ENCODE data around the gene LMOD2. TPM values are rescaled to one million over a fixed set of nuclear protein-coding genes. Genes with fewer than 3 reads are reported as not detected.

LMOD2 gene
- total RNA-seq, 4 donors from 2014 or later, result not detected

DNA sequence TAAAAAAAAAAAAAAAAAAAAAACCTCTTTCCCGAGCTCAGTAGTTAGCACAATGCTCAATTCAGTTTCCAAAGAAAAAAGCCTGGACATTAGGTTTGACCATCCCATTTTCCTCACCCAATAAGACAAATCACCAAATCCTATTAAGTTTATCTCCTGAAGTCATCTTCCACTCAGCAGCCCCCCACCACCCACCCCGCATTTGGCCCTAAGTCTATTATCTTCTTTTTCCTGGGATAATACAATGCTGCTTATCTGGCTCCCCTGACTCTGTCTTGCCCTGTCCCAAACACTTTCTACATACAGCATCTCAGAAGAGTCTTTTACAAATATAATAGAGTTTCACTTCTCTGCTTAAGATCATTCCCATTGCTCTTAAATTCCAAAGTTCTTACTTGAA, 17.8 kb upstream of the LMOD2 start:
- no peak overlapping the region for H3K27ac ChIP-seq
- TF ChIP-seq, protein P1, sequence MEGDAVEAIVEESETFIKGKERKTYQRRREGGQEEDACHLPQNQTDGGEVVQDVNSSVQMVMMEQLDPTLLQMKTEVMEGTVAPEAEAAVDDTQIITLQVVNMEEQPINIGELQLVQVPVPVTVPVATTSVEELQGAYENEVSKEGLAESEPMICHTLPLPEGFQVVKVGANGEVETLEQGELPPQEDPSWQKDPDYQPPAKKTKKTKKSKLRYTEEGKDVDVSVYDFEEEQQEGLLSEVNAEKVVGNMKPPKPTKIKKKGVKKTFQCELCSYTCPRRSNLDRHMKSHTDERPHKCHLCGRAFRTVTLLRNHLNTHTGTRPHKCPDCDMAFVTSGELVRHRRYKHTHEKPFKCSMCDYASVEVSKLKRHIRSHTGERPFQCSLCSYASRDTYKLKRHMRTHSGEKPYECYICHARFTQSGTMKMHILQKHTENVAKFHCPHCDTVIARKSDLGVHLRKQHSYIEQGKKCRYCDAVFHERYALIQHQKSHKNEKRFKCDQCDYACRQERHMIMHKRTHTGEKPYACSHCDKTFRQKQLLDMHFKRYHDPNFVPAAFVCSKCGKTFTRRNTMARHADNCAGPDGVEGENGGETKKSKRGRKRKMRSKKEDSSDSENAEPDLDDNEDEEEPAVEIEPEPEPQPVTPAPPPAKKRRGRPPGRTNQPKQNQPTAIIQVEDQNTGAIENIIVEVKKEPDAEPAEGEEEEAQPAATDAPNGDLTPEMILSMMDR (IDR thresholded peaks at IDR 0.05), result no peak
- no peak for TF ChIP-seq POLR2A (IDR thresholded peaks at IDR 0.05)
- TF ChIP-seq EP300 (IDR thresholded peaks at IDR 0.05), result no peak
- TF ChIP-seq POLR2AphosphoS5 (IDR thresholded peaks at IDR 0.05), result no peak
- H3K9me3 ChIP-seq, result no peaks in the 10 kb centered on the region
- H3K27me3 ChIP-seq, result peaks cover 5% of the 10 kb centered on the region
- no peaks in the 10 kb centered on the region for H3K4me1 ChIP-seq
- H3K36me3 ChIP-seq, result no peaks in the 10 kb centered on the region
- WGBS, 2 donors (ENCODE audit: low coverage in 1 of 2), result 72 to 90% methylated on average over 2 of the region's 2 CpGs
- H3K4me3 ChIP-seq, result no peak overlapping the region
- ATAC-seq, result no peak

DNA sequence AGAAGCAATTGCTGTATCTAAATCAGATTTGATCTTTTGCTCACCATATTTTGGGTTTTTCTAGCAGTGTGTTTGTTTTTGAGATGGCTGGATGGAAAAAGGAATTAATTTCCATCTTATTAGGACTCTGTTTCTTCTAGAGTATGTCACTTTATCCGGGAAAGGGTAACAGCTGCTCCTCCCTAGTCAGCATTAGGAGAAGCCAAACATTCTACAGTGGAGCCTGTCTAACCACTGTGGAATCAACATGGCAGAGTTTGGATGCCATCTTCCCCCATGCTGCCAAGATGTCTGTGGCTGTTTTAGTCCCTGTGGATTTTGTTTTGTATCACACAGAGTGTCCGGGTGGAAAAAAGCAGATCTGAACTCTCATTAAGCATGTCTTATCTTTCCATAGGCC, 16.0 kb upstream of the LMOD2 start:
- no peak for ATAC-seq
- no peak for TF ChIP-seq EP300 (IDR thresholded peaks at IDR 0.05)
- no peak for TF ChIP-seq POLR2AphosphoS5 (IDR thresholded peaks at IDR 0.05)
- TF ChIP-seq, protein P1 (IDR thresholded peaks at IDR 0.05), result no peak
- no peak for TF ChIP-seq POLR2A (IDR thresholded peaks at IDR 0.05)
- H3K27me3 ChIP-seq, result peaks cover 5% of the 10 kb centered on the region

DNA sequence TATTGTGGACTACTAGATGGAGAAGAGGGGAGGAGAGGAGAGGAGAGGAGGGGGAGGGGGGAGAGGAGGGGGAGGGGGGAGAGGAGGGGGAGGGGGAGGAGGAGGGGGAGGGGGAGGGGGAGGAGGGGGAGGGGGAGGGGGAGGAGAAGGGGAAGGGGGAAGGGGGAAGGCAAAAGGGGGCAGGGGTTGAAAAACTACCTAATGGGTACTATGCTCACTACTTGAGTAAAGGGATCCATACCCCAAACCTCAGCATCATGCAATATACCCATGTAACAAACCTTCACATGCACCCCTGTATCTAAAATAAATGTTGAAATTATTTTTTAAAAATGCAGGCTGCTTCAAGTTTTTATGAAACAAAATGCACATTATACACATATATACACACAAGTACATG, 15.1 kb upstream of the LMOD2 start:
- no peaks in the 10 kb centered on the region for H3K9me3 ChIP-seq
- H3K4me1 ChIP-seq, result peaks cover 0 to 14% (median 2%) of the 10 kb centered on the region in 3 donors
- H3K27ac ChIP-seq, result no peak overlapping the region
- H3K4me3 ChIP-seq, result no peak overlapping the region
- TF ChIP-seq, protein P1 (IDR thresholded peaks at IDR 0.05), result no peak
- TF ChIP-seq POLR2AphosphoS5 (IDR thresholded peaks at IDR 0.05) (no peak), POLR2A (IDR thresholded peaks at IDR 0.05) (no peak), EP300 (IDR thresholded peaks at IDR 0.05) (no peak)
- peaks cover 5% of the 10 kb centered on the region for H3K27me3 ChIP-seq
- no peaks in the 10 kb centered on the region for H3K36me3 ChIP-seq
- ATAC-seq, result no peak

More for the DNA sequence above, 16.0 kb upstream of the LMOD2 start:
- Histone ChIP-seq H3K9me3 (no peaks in the 10 kb centered on the region), H3K27ac (no peak overlapping the region), H3K36me3 (no peaks in the 10 kb centered on the region), H3K4me1 (peaks cover 0 to 14% (median 0%) of the 10 kb centered on the region in 3 donors), H3K4me3 (no peak overlapping the region)
- 76 to 81% methylated on average over 2 of the region's 2 CpGs for WGBS, 2 donors (ENCODE audit: low coverage in 1 of 2)

DNA sequence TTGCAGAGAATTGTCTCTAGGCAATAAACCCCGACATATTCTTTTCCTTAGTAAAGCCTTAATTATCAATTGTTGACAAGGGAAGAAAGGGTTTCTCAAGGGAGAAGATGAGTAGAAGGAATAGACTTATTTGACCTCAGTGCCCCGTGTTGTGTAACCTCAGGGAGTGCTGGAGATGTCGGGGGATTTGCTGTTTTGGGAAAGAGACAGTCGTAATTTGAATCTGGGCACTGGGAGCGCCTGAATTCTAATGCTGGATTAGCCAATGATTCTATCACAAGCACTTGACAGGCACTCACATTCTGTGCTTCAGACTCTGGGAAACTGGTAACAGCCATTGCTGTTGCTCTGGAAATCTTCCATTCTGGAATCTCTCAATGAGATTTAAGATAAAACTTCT, 13.8 kb upstream of the LMOD2 start:
- Histone ChIP-seq H3K27me3 (peaks cover 5% of the 10 kb centered on the region), H3K4me1 (peaks cover 0 to 14% (median 2%) of the 10 kb centered on the region in 3 donors), H3K27ac (no peak overlapping the region), H3K36me3 (no peaks in the 10 kb centered on the region), H3K9me3 (no peaks in the 10 kb centered on the region), H3K4me3 (no peak overlapping the region)
- WGBS, 2 donors (ENCODE audit: low coverage in 1 of 2), result 75 to 87% methylated on average over 4 to 5 of the region's 5 CpGs
- ATAC-seq, result no peak
- TF ChIP-seq POLR2AphosphoS5 (IDR thresholded peaks at IDR 0.05), result no peak
- TF ChIP-seq POLR2A (IDR thresholded peaks at IDR 0.05), result no peak
- TF ChIP-seq, protein P1 (IDR thresholded peaks at IDR 0.05), result no peak
- no peak for TF ChIP-seq EP300 (IDR thresholded peaks at IDR 0.05)

DNA sequence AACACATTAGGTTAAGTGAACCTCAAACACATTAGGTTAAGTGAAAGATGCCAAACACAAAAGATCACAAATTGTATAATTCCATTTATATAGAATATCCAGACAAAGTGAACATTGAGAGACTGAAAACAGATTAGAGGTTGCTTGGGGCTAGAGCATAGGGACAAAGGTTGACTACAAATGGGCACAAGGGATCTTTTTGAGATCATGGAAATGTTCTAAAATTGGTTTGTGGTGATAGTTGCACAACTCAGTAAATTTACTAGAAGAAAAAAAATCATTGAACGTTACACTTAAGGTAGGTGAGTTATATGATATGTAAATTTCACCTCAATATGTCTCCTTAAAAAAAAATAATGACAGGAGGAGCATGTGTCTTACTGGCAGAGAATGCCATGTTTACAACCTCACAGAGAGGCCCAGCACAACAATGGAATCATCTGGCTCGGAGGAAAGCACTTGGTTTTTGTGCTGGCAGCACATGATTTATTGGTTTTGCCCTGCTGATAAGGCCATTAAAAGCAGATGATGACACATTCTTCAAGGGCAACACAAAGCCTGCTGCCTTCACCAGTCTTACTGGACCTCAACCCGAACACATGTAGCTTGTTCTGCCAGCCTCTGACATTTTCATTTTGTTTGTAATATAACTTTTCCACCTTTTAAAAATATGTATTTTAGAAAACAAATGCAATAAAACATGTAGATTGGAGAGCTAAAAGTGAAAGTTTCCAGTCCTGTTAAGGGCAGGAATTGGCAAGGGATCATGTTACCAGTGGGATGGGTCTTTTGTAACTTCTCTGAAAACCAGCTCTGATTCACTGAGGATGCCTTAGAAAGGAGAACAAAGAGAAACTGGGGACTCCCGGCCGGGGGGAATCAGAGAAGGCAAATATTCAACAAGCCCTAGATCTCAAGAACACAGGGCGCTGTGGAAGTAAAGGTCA, 11.9 kb upstream of the LMOD2 start:
- WGBS, 2 donors (ENCODE audit: low coverage in 1 of 2), result 21 to 23% methylated on average over 6 of the region's 6 CpGs
- Histone ChIP-seq H3K27me3 (no peaks in the 10 kb centered on the region), H3K4me1 (peaks cover 0 to 14% (median 2%) of the 10 kb centered on the region in 3 donors), H3K27ac (peak overlapping the region in 1 of 4 donors; percentile 33), H3K9me3 (no peaks in the 10 kb centered on the region), H3K36me3 (no peaks in the 10 kb centered on the region), H3K4me3 (no peak overlapping the region)
- ATAC-seq, result peak; percentile 66
- TF ChIP-seq, protein P1 (IDR thresholded peaks at IDR 0.05), result no peak
- TF ChIP-seq POLR2A (IDR thresholded peaks at IDR 0.05), result no peak
- no peak for TF ChIP-seq EP300 (IDR thresholded peaks at IDR 0.05)
- no peak for TF ChIP-seq POLR2AphosphoS5 (IDR thresholded peaks at IDR 0.05)
